Psoas muscle (tissue), 8 donors: ENCODE data around the gene APOBEC3A. TPM values are rescaled to one million over a fixed set of nuclear protein-coding genes. Genes with fewer than 3 reads are reported as not detected.
"Not testable (repeated sequence)": the region's sequence is repeated elsewhere in the genome, so short reads cannot be mapped to it uniquely, and the experiment has no call there.

Experiments
- ATAC-seq, 4 donors: fragments of 200-7000 bp; cut with Tn5 transposase; one replicate each; pipeline ENCODE4 v1.9.1; 2020; ENCODE audit warnings: moderate library complexity in 3 of 4, mild to moderate bottlenecking in 2 of 4
- DNase-seq, 2 donors: peaks; one replicate each; pipeline ENCODE4 v3.0.0-alpha.2; 2020
- H3K27ac ChIP-seq: fragments of 200-600 bp; one replicate; pipeline ENCODE4 v1.8.0; 2022
- H3K27me3 ChIP-seq, 3 donors: fragments of 200-600 bp in 1 of 3; one replicate each; pipeline versions ENCODE4 v1.6.1 to v1.8.0; 2013 to 2022; ENCODE audit warnings: low read length in 2 of 3, mild to moderate bottlenecking in 2 of 3, moderate library complexity in 1 of 3; ENCODE audit not compliant: insufficient read depth in 3 of 3
- H3K36me3 ChIP-seq, 2 donors: fragments of 200-600 bp in 1 of 2; one replicate each; pipeline versions ENCODE4 v1.6.1 to v1.8.0; 2013 to 2022; ENCODE audit warnings: low read depth in 1 of 2, mild to moderate bottlenecking in 1 of 2, moderate library complexity in 1 of 2; ENCODE audit not compliant: insufficient read depth in 1 of 2
- H3K4me1 ChIP-seq: fragments of 200-600 bp; one replicate; pipeline ENCODE4 v1.8.0; 2022
- H3K4me3 ChIP-seq: fragments of 200-600 bp; one replicate; pipeline ENCODE4 v1.8.0; 2022; ENCODE audit warnings: mild to moderate bottlenecking
- H3K9me3 ChIP-seq: fragments of 200-600 bp; one replicate; pipeline ENCODE4 v1.8.0; 2022
- CTCF ChIP-seq: fragments of 200-600 bp; IDR thresholded peaks from one replicate; pipeline ENCODE4 v1.8.0; 2022; ENCODE audit warnings: antibody characterized with exemption
- WGBS, 3 donors: extraction: QIAGEN DNeasy Blood & Tissue Kit; methylation state at CpG; one replicate each; pipeline versions ENCODE4 v1.1.6 to v1.1.7; 2013; 5-methylcytosine and 5-hydroxymethylcytosine counted together
- intact Hi-C, 2 donors: fragments of 100-400 bp; cut with DNase I; formaldehyde crosslinking; loops; one replicate each; pipeline versions ENCODE4 v1.11.0 to v1.14.2; 2022
- polyA plus RNA-seq, 3 donors: library from polyadenylated mRNA; stranded (reverse); fragments of 200-250 nt; gene quantifications; one replicate each; pipeline ENCODE4 v1.2.3, GENCODE V29; 2013
- total RNA-seq, 4 donors: library from RNA; stranded (reverse); fragmentation: NEBNext Ultra II Directional in 2 of 4; extraction: Animal tissue kit (Norgen Biotek cat#: 25700) in 2 of 4; gene quantifications; one replicate each; pipeline versions ENCODE4 v1.2.1 to v1.2.4, GENCODE V29; 2021 to 2023
- donor health status: healthy with polysubstance abuse.
- donor health status: DM: no; HTN: no; CAD: no; lungs with moderate emphysema.
- donor health status: Bipolar disorder and iron deficiency.
- donor health status: healthy.
- donor health status: DM: yes; HTN: yes; CAD: no.
- donor health status: DM: no; HTN: no; CAD: no.
- donor health status: DM: no; HTN: no; CAD: no.
- donor health status: DM: yes; HTN: yes; CAD: no.

Gene APOBEC3A
- total and polyA plus RNA-seq, 7 donors: 0.09 to 0.76 (median 0.22) TPM; not detected in 1

- no peak overlapping the region for H3K27ac ChIP-seq
Measured at GRCh38 chr22:38981005-38981991, 23.9 kb downstream of the APOBEC3A start.

GRCh38 chr22:38981992-38982927 is 24.9 kb downstream of the APOBEC3A start, which contains the start of gene APOBEC3B:
Gene APOBEC3B, plus strand, starts transcription at chr22:38982347. Its CDS starts 107 bp downstream, at chr22:38982454.
- intact Hi-C loops: no loop called here
- Histone ChIP-seq H3K27ac (no peak within 1 kb of the TSS), H3K9me3 (no peaks in the 10 kb centered on the region), H3K27me3 (no peaks in the 10 kb centered on the region), H3K4me3 (peak within 1 kb of the TSS; percentile 56), H3K36me3 (no peaks in the 10 kb centered on the region), H3K4me1 (no peaks in the 10 kb centered on the region)
- WGBS, 3 donors: 9 to 12% (median 12%) methylated on average over 15 to 16 of the region's 16 CpGs
- peak; percentile 83 to 89 for DNase-seq
- ATAC-seq: peak; percentile 94 to 100 (median 98)
- no peak for TF ChIP-seq CTCF

More at GRCh38 chr22:38981005-38981991, 23.9 kb downstream of the APOBEC3A start:
- Histone ChIP-seq H3K9me3 (no peaks in the 10 kb centered on the region), H3K36me3 (no peaks in the 10 kb centered on the region), H3K4me1 (no peaks in the 10 kb centered on the region), H3K27me3 (no peaks in the 10 kb centered on the region), H3K4me3 (peak overlapping the region; percentile 56)
- peak in 1 of 2 donors; percentile 48 for DNase-seq
- WGBS, 3 donors: 22 to 31% (median 27%) methylated on average over 27 of the region's 27 CpGs
- intact Hi-C loops: no loop called here
- ATAC-seq: peak; percentile 16 to 66 (median 40)
- TF ChIP-seq CTCF: no peak

GRCh38 chr22:38984224-38984623 is 26.8 kb downstream of the APOBEC3A start:
- H3K9me3 ChIP-seq: no peaks in the 10 kb centered on the region
- H3K27me3 ChIP-seq: no peaks in the 10 kb centered on the region
- intact Hi-C loops: no loop called here
- H3K27ac ChIP-seq: no peak overlapping the region
- ATAC-seq (no peak), DNase-seq (no peak)
- no peaks in the 10 kb centered on the region for H3K36me3 ChIP-seq
- no peaks in the 10 kb centered on the region for H3K4me1 ChIP-seq
- no peak overlapping the region for H3K4me3 ChIP-seq
- TF ChIP-seq CTCF: no peak
- WGBS, 3 donors: 92 to 96% (median 95%) methylated on average over 2 of the region's 2 CpGs

GRCh38 chr22:38984784-38985757 is 27.7 kb downstream of the APOBEC3A start:
- ATAC-seq, H3K4me1 ChIP-seq, H3K27me3 ChIP-seq, H3K36me3 ChIP-seq, DNase-seq, H3K4me3 ChIP-seq, H3K27ac ChIP-seq, intact Hi-C loops, H3K9me3 ChIP-seq: not testable (repeated sequence)
- 74 to 84% (median 75%) methylated on average over 8 to 9 of the region's 9 CpGs for WGBS, 3 donors
